ENCODE data around the gene RPL38. TPM values are rescaled to one million over a fixed set of nuclear protein-coding genes. Genes with fewer than 3 reads are reported as not detected.

The RPL38 gene
- polyA plus RNA-seq, 1 of the 3 experiments (the other 2 are of a cell fraction), result 4,154 TPM

DNA sequence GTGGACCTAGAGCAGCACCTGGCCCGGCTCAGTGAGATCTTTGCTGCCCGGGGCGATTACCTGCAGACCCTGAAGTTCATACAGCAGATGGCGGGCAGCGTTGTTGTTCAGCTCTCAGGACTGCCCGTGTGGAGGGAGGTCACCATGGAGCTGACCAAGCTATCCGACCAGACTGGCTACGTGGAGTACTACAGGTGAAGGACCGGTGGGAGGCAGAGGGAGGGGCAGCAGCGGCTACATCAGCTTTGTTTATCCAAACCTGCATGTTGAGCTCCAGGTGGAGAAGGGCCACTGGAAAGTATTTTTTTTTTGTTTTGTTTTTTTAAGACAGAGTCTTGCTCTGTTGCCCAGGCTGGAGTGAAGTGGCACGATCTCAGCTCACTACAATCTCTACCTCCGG is 33.8 kb downstream of the RPL38 start:
- Histone ChIP-seq H3K79me2 (ENCODE audit: insufficient read depth) (no peaks in the 10 kb centered on the region), H3K9me3 (no peaks in the 10 kb centered on the region), H2AFZ (ENCODE audit: low read depth) (no peak overlapping the region), H3K4me1 (ENCODE audit: control insufficient read depth in 1 of 2, insufficient read depth in 2 of 2, low read depth in 1 of 2, low read length in 1 of 2) (peaks cover 0 to 8% of the 10 kb centered on the region in 2 experiments; a peak in 1 of 4 replicates), H3K9me2 (no peaks in the 10 kb centered on the region), H3K4me2 (no peak overlapping the region), H4K20me1 (ENCODE audit: insufficient read depth) (no peaks in the 10 kb centered on the region), H3K9ac (no peak overlapping the region), H3K27me3 (ENCODE audit: insufficient read depth) (no peaks in the 10 kb centered on the region), H3K4me3 (ENCODE audit: low read depth in 2 of 2, low read length in 1 of 2) (no peak overlapping the region), H3K36me3 (replicated peaks in 1 of 2; ENCODE audit: control insufficient read depth in 1 of 2, insufficient read depth in 2 of 2, low read length in 1 of 2) (no peaks in the 10 kb centered on the region), H3K27ac (ENCODE audit: low read depth in 2 of 2, low read length in 1 of 2) (no peak overlapping the region), H3F3A (replicated peaks; ENCODE audit: insufficient read depth) (no peaks in the 10 kb centered on the region)
- POLR2A ChIA-PET, result no interaction called here
- 82% methylated on average over 12 of the region's 12 CpGs for WGBS (ENCODE audit: low lambda C conversion rate)
- TF ChIP-seq EZH2phosphoT487 (IDR thresholded peaks at IDR 0.05; ENCODE audit: borderline replicate concordance, low read depth) (no peak), MEF2A (IDR thresholded peaks at IDR 0.05; ENCODE audit: borderline replicate concordance, low read depth) (no peak)
- CTCF ChIA-PET, result interaction anchor here (0.9 to 1.7 kb wide), 3 partner anchors 19 to 221 kb away, joined by 3 to 4 read pairs (median 3); no protein-coding TSS in a partner anchor
- no peak for DNase-seq

- Histone ChIP-seq H3K4me2 (no peak overlapping the region), H3K79me2 (ENCODE audit: insufficient read depth) (no peaks in the 10 kb centered on the region), H3K36me3 (replicated peaks in 1 of 2; ENCODE audit: control insufficient read depth in 1 of 2, insufficient read depth in 2 of 2, low read length in 1 of 2) (no peaks in the 10 kb centered on the region), H3K27me3 (ENCODE audit: insufficient read depth) (no peaks in the 10 kb centered on the region), H3K9ac (no peak overlapping the region), H4K20me1 (ENCODE audit: insufficient read depth) (no peaks in the 10 kb centered on the region), H3K4me1 (ENCODE audit: control insufficient read depth in 1 of 2, insufficient read depth in 2 of 2, low read depth in 1 of 2, low read length in 1 of 2) (peaks cover 0 to 16% of the 10 kb centered on the region in 2 experiments; a peak in 1 of 4 replicates), H2AFZ (ENCODE audit: low read depth) (no peak overlapping the region), H3K4me3 (ENCODE audit: low read depth in 2 of 2, low read length in 1 of 2) (no peak overlapping the region), H3K27ac (ENCODE audit: low read depth in 2 of 2, low read length in 1 of 2) (no peak overlapping the region), H3K9me2 (no peaks in the 10 kb centered on the region), H3F3A (replicated peaks; ENCODE audit: insufficient read depth) (no peaks in the 10 kb centered on the region), H3K9me3 (no peaks in the 10 kb centered on the region)
- ChIA-PET POLR2A (no interaction called here), CTCF (interaction anchor here (1.0 kb wide), 1 partner anchor 13 kb away, joined by 4 read pairs; no protein-coding TSS in a partner anchor)
- 72% methylated on average over 10 of the region's 10 CpGs for WGBS (ENCODE audit: low lambda C conversion rate)
- no peak for DNase-seq
- no peak for TF ChIP-seq NFIC (IDR thresholded peaks at IDR 0.05; ENCODE audit: borderline replicate concordance)
- no peak for TF ChIP-seq GATA2 (CRISPR knock-in tag; IDR thresholded peaks at IDR 0.05)
- TF ChIP-seq ELF1 (IDR thresholded peaks at IDR 0.05), result no peak
- no peak for TF ChIP-seq CHD2 (IDR thresholded peaks at IDR 0.05; ENCODE audit: low read length, partially characterized antibody)
Observed at GRCh38 chr17:74239172-74239571, 35.7 kb downstream of the RPL38 start.

DNA sequence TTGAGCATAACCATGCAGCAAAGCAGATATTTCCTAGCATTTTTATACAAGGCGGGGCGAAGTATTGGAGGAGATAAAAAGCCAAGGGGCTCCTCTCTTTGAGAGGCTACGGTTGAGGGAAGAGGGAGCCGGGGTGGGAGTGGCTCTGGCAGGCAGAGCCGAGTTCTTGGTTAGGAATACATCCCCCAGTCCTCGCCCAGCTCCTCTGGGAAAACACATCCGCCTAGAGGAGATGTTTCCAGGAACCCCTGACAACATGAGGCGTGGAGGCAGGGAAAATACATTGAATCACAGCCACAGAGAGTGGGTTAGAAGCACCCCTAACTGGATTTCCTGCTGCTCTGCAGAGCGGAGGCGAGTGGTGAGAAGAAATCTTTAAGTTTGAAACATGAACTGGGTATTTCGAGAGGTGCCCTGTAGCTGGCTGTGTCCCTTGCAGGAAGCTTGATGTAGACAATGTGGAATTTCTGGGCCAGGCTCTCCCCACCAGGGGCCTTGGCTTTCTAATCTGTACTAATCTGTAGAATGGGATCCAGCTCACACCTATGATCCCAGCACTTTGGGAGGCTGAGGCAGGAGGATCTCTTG is 37.2 kb downstream of the RPL38 start:
- CTCF ChIA-PET, result interaction anchor here (0.7 to 1.4 kb wide), 2 partner anchors 20 to 55 kb away, joined by 3 to 4 read pairs; no protein-coding TSS in a partner anchor

More for the DNA sequence above, 37.2 kb downstream of the RPL38 start:
- H3K9ac ChIP-seq, result no peak overlapping the region
- H3K9me3 ChIP-seq, result no peaks in the 10 kb centered on the region
- H3K79me2 ChIP-seq (ENCODE audit: insufficient read depth), result no peaks in the 10 kb centered on the region
- H3K36me3 ChIP-seq (replicated peaks in 1 of 2; ENCODE audit: control insufficient read depth in 1 of 2, insufficient read depth in 2 of 2, low read length in 1 of 2), result no peaks in the 10 kb centered on the region
- 88% methylated on average over 11 of the region's 11 CpGs for WGBS (ENCODE audit: low lambda C conversion rate)
- no peaks in the 10 kb centered on the region for H3F3A ChIP-seq (replicated peaks; ENCODE audit: insufficient read depth)
- H3K4me3 ChIP-seq (ENCODE audit: low read depth in 2 of 2, low read length in 1 of 2), result no peak overlapping the region
- H3K4me1 ChIP-seq (ENCODE audit: control insufficient read depth in 1 of 2, insufficient read depth in 2 of 2, low read depth in 1 of 2, low read length in 1 of 2), result peaks cover 0 to 32% of the 10 kb centered on the region in 2 experiments; a peak in 1 of 4 replicates
- no peaks in the 10 kb centered on the region for H3K27me3 ChIP-seq (ENCODE audit: insufficient read depth)
- H2AFZ ChIP-seq (ENCODE audit: low read depth), result no peak overlapping the region
- no peak for DNase-seq
- POLR2A ChIA-PET, result no interaction called here
- no peak for TF ChIP-seq MEF2A (IDR thresholded peaks at IDR 0.05; ENCODE audit: borderline replicate concordance, low read depth)
- TF ChIP-seq JUND (IDR thresholded peaks at IDR 0.05), result no peak
- no peak for TF ChIP-seq TEAD4 (IDR thresholded peaks at IDR 0.05; ENCODE audit: borderline replicate concordance, insufficient read depth)
- no peak for TF ChIP-seq USF1 (IDR thresholded peaks at IDR 0.05; ENCODE audit: borderline replicate concordance, low read depth)
- no peak for TF ChIP-seq CHD2 (IDR thresholded peaks at IDR 0.05; ENCODE audit: low read length, partially characterized antibody)
- TF ChIP-seq, protein P1, sequence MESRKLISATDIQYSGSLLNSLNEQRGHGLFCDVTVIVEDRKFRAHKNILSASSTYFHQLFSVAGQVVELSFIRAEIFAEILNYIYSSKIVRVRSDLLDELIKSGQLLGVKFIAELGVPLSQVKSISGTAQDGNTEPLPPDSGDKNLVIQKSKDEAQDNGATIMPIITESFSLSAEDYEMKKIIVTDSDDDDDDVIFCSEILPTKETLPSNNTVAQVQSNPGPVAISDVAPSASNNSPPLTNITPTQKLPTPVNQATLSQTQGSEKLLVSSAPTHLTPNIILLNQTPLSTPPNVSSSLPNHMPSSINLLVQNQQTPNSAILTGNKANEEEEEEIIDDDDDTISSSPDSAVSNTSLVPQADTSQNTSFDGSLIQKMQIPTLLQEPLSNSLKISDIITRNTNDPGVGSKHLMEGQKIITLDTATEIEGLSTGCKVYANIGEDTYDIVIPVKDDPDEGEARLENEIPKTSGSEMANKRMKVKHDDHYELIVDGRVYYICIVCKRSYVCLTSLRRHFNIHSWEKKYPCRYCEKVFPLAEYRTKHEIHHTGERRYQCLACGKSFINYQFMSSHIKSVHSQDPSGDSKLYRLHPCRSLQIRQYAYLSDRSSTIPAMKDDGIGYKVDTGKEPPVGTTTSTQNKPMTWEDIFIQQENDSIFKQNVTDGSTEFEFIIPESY (IDR thresholded peaks at IDR 0.05; ENCODE audit: borderline replicate concordance, low read depth), result no peak
- TF ChIP-seq MXI1 (IDR thresholded peaks at IDR 0.05; ENCODE audit: low read depth, low read length), result no peak
- no peak for TF ChIP-seq TCF12 (IDR thresholded peaks at IDR 0.05)
- no peak for TF ChIP-seq TAF1 (IDR thresholded peaks at IDR 0.05; ENCODE audit: borderline replicate concordance, low read depth, low read length)
- no peak for TF ChIP-seq NFIC (IDR thresholded peaks at IDR 0.05; ENCODE audit: borderline replicate concordance)
- TF ChIP-seq FOXM1 (IDR thresholded peaks at IDR 0.05; ENCODE audit: low read depth), result no peak
- TF ChIP-seq RXRA (IDR thresholded peaks at IDR 0.05; ENCODE audit: borderline replicate concordance, low read depth), result no peak
- no peak for TF ChIP-seq SIN3A (IDR thresholded peaks at IDR 0.05; ENCODE audit: borderline replicate concordance, low read depth, low read length)
- no peak for TF ChIP-seq NRF1 (IDR thresholded peaks at IDR 0.05; ENCODE audit: low read depth, low read length)
- H3K4me2 ChIP-seq, result no peak overlapping the region
- no peaks in the 10 kb centered on the region for H4K20me1 ChIP-seq (ENCODE audit: insufficient read depth)
- no peak overlapping the region for H3K27ac ChIP-seq (ENCODE audit: low read depth in 2 of 2, low read length in 1 of 2)
- no peaks in the 10 kb centered on the region for H3K9me2 ChIP-seq

Data from SK-N-SH (cell line).